GM12878 (cell line): ENCODE results near the gene PALD1. TPM values are rescaled to one million over a fixed set of nuclear protein-coding genes. Genes with fewer than 3 reads are reported as not detected.

ENCODE experiments used
- ATAC-seq: fragments of 200-7000 bp; cut with Tn5 transposase; 3 replicates; pipeline ENCODE4 v1.9.1; 2020; ENCODE audit warnings: mild to moderate bottlenecking, moderate library complexity
- BruUV-seq: library from RNA; stranded (reverse); fragments of 400-500 nt; replicated peaks from 2 replicates; lab custom pipeline; 2021; lab: Mats Ljungman, UMichigan
- CTCF ChIA-PET: fragments of 300-600 bp; sonication (Branson Sonifier 250); formaldehyde crosslinking; extraction: SDS; loops from one replicate; lab custom pipeline; 2021; ENCODE audit warnings: inconsistent platforms; lab: Yijun Ruan, JAX
- POLR2A ChIA-PET: fragments of 350-600 bp; formaldehyde crosslinking; extraction: SDS; loops from one replicate; lab custom pipeline; 2021; ENCODE audit warnings: inconsistent platforms; lab: Charles Lee
- RAD21 ChIA-PET: fragments of 300-600 bp; sonication (Branson Sonifier 250); formaldehyde crosslinking; loops from one replicate; lab custom pipeline; 2023; ENCODE audit warnings: antibody characterized with exemption; ENCODE audit not compliant: unreplicated experiment; lab: Charles Lee
- SMC1A ChIA-PET: fragments of 300-600 bp; sonication (Branson Sonifier 250); formaldehyde crosslinking; loops from one replicate; lab custom pipeline; 2023; ENCODE audit not compliant: unreplicated experiment, uncharacterized antibody; lab: Charles Lee
- DNase-seq: peaks from one replicate; pipeline ENCODE4 v3.0.0-alpha.2; 2011; ENCODE audit warnings: low read depth, low spot score
- FAIRE-seq: peaks from 3 replicates; lab custom pipeline; 2011; peaks lifted over from hg19 to GRCh38; lab: Jason Lieb, UNC
- H2AFZ ChIP-seq: 2 replicates; pipeline ENCODE4 v1.6.0; 2011; ENCODE audit warnings: low read depth, low read length, control low read depth; ENCODE audit not compliant: control insufficient read depth
- H3K27ac ChIP-seq: 2 replicates; pipeline ENCODE4 v1.5.1; 2011; ENCODE audit warnings: control low read depth; ENCODE audit not compliant: control insufficient read depth, insufficient read depth
- H3K27me3 ChIP-seq, 2 experiments: replicated peaks in 1 of 2; 2 replicates each; pipeline versions ENCODE4 v1.6.0 to v1.6.1; 2011; ENCODE audit warnings: low read length in 1 of 2; ENCODE audit not compliant: control insufficient read depth in 2 of 2, insufficient read depth in 2 of 2
- H3K36me3 ChIP-seq, 2 experiments: 2 replicates each; pipeline ENCODE4 v1.5.1; 2011; ENCODE audit warnings: low read length in 1 of 2; ENCODE audit not compliant: control insufficient read depth in 2 of 2, insufficient read depth in 2 of 2
- H3K4me1 ChIP-seq: 2 replicates; pipeline ENCODE4 v1.6.1; 2011; ENCODE audit warnings: mild to moderate bottlenecking, low read length, moderate library complexity, mixed read lengths; ENCODE audit not compliant: control insufficient read depth, insufficient read depth
- H3K4me2 ChIP-seq: 2 replicates; pipeline ENCODE4 v1.6.0; 2011; ENCODE audit warnings: control low read depth; ENCODE audit not compliant: control insufficient read depth, insufficient read depth
- H3K4me3 ChIP-seq: fragments of 200-600 bp; sonication (generic); 2 replicates; pipeline ENCODE4 v1.5.1; 2016
- H3K79me2 ChIP-seq: 2 replicates; pipeline ENCODE4 v1.6.0; 2011; ENCODE audit warnings: low read length; ENCODE audit not compliant: control insufficient read depth, insufficient read depth
- H3K9ac ChIP-seq: 2 replicates; pipeline ENCODE4 v1.8.0; 2011; ENCODE audit warnings: low read length, control low read depth, mixed read lengths; ENCODE audit not compliant: control insufficient read depth, insufficient read depth
- H3K9me3 ChIP-seq: replicated peaks from 3 replicates; pipeline ENCODE4 v1.5.1; 2011; ENCODE audit warnings: mild to moderate bottlenecking, low read length; ENCODE audit not compliant: control insufficient read depth, insufficient read depth
- H4K20me1 ChIP-seq: 2 replicates; pipeline ENCODE4 v1.6.0; 2011; ENCODE audit not compliant: control insufficient read depth, insufficient read depth
- ATF3 ChIP-seq: IDR thresholded peaks from 2 replicates; pipeline ENCODE4 v1.6.1; 2011; ENCODE audit warnings: low read depth, mild to moderate bottlenecking, low read length, moderate library complexity, borderline replicate concordance; ENCODE audit errors: extremely low read depth
- BMI1 ChIP-seq: fragments of 450-650 bp; IDR thresholded peaks from 2 replicates; pipeline ENCODE4 v1.6.1; 2016; ENCODE audit warnings: mild to moderate bottlenecking, moderate library complexity, borderline replicate concordance
- CBX5 ChIP-seq: sonication (generic); IDR thresholded peaks from 2 replicates; pipeline ENCODE4 v1.6.1; 2016; ENCODE audit warnings: low read depth, moderate library complexity, mild to moderate bottlenecking, inconsistent platforms
- E2F4 ChIP-seq: IDR thresholded peaks from 2 replicates; pipeline ENCODE4 v1.6.1; 2012; ENCODE audit warnings: low read depth, low read length, improper control_type of control experiment
- EGR1 ChIP-seq, 2 experiments: IDR thresholded peaks; 1 replicate in 1 of 2; 2 replicates in 1 of 2; pipeline ENCODE4 v1.6.1; 2011 to 2012; ENCODE audit warnings: low read depth in 2 of 2, low read length in 2 of 2, borderline replicate concordance in 1 of 2, mild to moderate bottlenecking in 1 of 2, moderate library complexity in 1 of 2
- ELK1 ChIP-seq: IDR thresholded peaks from 2 replicates; pipeline ENCODE4 v1.6.1; 2012; ENCODE audit warnings: low read depth, low read length, improper control_type of control experiment
- KAT2A ChIP-seq: conservative IDR thresholded peaks from 2 replicates; pipeline ENCODE4 v1.6.1; 2011; ENCODE audit warnings: low read depth, low read length; ENCODE audit not compliant: control insufficient read depth
- NFXL1 ChIP-seq: fragments of 450-650 bp; IDR thresholded peaks from 2 replicates; pipeline ENCODE4 v1.6.1; 2017; ENCODE audit warnings: antibody characterized with exemption, mild to moderate bottlenecking, borderline replicate concordance
- RAD21 ChIP-seq: IDR thresholded peaks from 2 replicates; pipeline ENCODE4 v1.6.1; 2011; ENCODE audit warnings: mild to moderate bottlenecking, low read depth, low read length, moderate library complexity; ENCODE audit not compliant: insufficient read depth
- RFX5 ChIP-seq: IDR thresholded peaks from 2 replicates; pipeline ENCODE4 v1.6.1; 2011; ENCODE audit warnings: low read depth, low read length, improper control_type of control experiment
- STAT3 ChIP-seq: IDR thresholded peaks from 2 replicates; pipeline ENCODE4 v1.6.1; 2011; ENCODE audit warnings: low read depth, low read length, improper control_type of control experiment
- TCF3 ChIP-seq: IDR thresholded peaks from 2 replicates; pipeline ENCODE4 v1.6.1; 2012; ENCODE audit warnings: low read depth, mild to moderate bottlenecking, low read length, borderline replicate concordance; ENCODE audit not compliant: insufficient read depth
- ZBTB11 ChIP-seq: fragments of 450-650 bp; formaldehyde crosslinking; IDR thresholded peaks from 2 replicates; pipeline ENCODE4 v1.5.0; 2022; ENCODE audit warnings: mild to moderate bottlenecking, missing genetic modification characterization
- ZNF24 ChIP-seq: fragments of 450-650 bp; IDR thresholded peaks from 2 replicates; pipeline ENCODE4 v1.6.1; 2017; ENCODE audit warnings: antibody characterized with exemption, mild to moderate bottlenecking
- ZNF274 ChIP-seq: IDR thresholded peaks from one replicate; pipeline ENCODE4 v1.8.0; 2011; ENCODE audit not compliant: insufficient read length, insufficient read depth
- WGBS: methylation state at CpG from one replicate; pipeline ENCODE4 v1.1.6; 2016; ENCODE audit warnings: low lambda C conversion rate; ENCODE audit not compliant: insufficient replicate concordance, insufficient coverage; ENCODE audit errors: missing lambda C conversion rate; 5-methylcytosine and 5-hydroxymethylcytosine counted together
- in situ Hi-C: fragments of 300-500 bp; cut with MboI; formaldehyde crosslinking; loops from 9 replicates; pipeline ENCODE4 v1.14.3; 2018; ENCODE audit warnings: mixed read lengths
- intact Hi-C: fragments of 100-400 bp; cut with micrococcal nuclease; formaldehyde crosslinking; loops from one replicate; pipeline ENCODE4 v1.14.2; 2022; ENCODE audit not compliant: unreplicated experiment
- polyA plus RNA-seq, 11 experiments: library from polyadenylated mRNA; depleted of rRNA in 4 of 11; unstranded in 6 of 11; stranded (reverse) in 5 of 11; fragments of >200 nt; fragmentation: Nextera tagmentation in 4 of 11; fragmentation: Illumina TruSeq in 1 of 11; extraction: Ambion mirVana in 4 of 11; extraction: Trizol in 1 of 11; gene quantifications; 1 replicate in 1 of 11; 2 replicates in 10 of 11; pipeline versions ENCODE4 v1.2.1 to v1.2.3, GENCODE V29; 2011 to 2016; ENCODE audit warnings: inconsistent platforms in 2 of 11, missing spikeins in 2 of 11, low read depth in 1 of 11
- total RNA-seq, 4 experiments: library from RNA; depleted of rRNA in 3 of 4; stranded (reverse); fragments of >200 nt in 3 of 4; fragmentation: Illumina TruSeq in 1 of 4; extraction: Trizol in 1 of 4; gene quantifications; 2 replicates each; pipeline versions ENCODE4 v1.2.1 to v1.2.3, GENCODE V29; 2013 to 2021

Gene PALD1
- total and polyA plus RNA-seq, 10 of the 15 experiments (the other 5 are each of a cell fraction or from before 2014, with no cell fraction given), result 0.43 to 20.9 (median 9.0) TPM

- H3K79me2 ChIP-seq, result no peaks in the 10 kb centered on the region
- H3K27ac ChIP-seq, result no peak overlapping the region
- no peak overlapping the region for H2AFZ ChIP-seq
- TF ChIP-seq ZNF24, result no peak
- TF ChIP-seq ZBTB11 (CRISPR knock-in tag), result no peak
- TF ChIP-seq E2F4, result no peak
- TF ChIP-seq KAT2A, result no peak
- TF ChIP-seq CBX5, result no peak
- no peak for TF ChIP-seq NFXL1
- TF ChIP-seq TCF3, result no peak
- TF ChIP-seq EGR1 (IDR thresholded peaks at IDR 0.05; ENCODE audit: borderline replicate concordance in 1 of 2, low read depth in 2 of 2, low read length in 2 of 2), result no peak
- no peak for TF ChIP-seq STAT3
- no peak for TF ChIP-seq BMI1
- TF ChIP-seq RFX5, result no peak
- no peak for TF ChIP-seq RAD21
- no peak for TF ChIP-seq ATF3
- TF ChIP-seq ZNF274, result no peak
- TF ChIP-seq ELK1, result no peak
- TF ChIP-seq, all 136 proteins: peak for 0
- H3K9me3 ChIP-seq, result no peaks in the 10 kb centered on the region
- POLR2A ChIA-PET, result no interaction called here
- DNase-seq (no peak), FAIRE-seq (no peak), ATAC-seq (no peak)
- BruUV-seq, result no TSS peak
- in situ Hi-C loops, result no loop called here
- no peak overlapping the region for H3K4me2 ChIP-seq
- intact Hi-C loops, result no loop called here
- no peak overlapping the region for H3K4me3 ChIP-seq
- no peaks in the 10 kb centered on the region for H3K36me3 ChIP-seq
- RAD21 ChIA-PET, result no interaction called here
- no peak overlapping the region for H3K9ac ChIP-seq
- peaks cover 3 to 5% of the 10 kb centered on the region in 2 experiments; a peak in 3 of 4 replicates for H3K27me3 ChIP-seq
- no peaks in the 10 kb centered on the region for H3K4me1 ChIP-seq
- WGBS, result 26% methylated on average over 17 of the region's 19 CpGs
- CTCF ChIA-PET, result interaction anchor here (6.0 kb wide), 1 partner anchor 82 kb away, joined by 74 read pairs; no protein-coding TSS in a partner anchor
- SMC1A ChIA-PET, result no interaction called here
- H4K20me1 ChIP-seq, result no peaks in the 10 kb centered on the region
Measured at GRCh38 chr10:70459061-70459773, 19.4 kb upstream of the PALD1 start.
